Dermis microvascular lymphatic vessel endothelial cell (primary cell): ENCODE measurements around the gene PLXNC1. TPM values are rescaled to one million over a fixed set of nuclear protein-coding genes. Genes with fewer than 3 reads are reported as not detected.
A peak's percentile ranks its signal among the peaks of the same experiment; 100 is the strongest.

Source experiments
- DNase-seq, 2 donors: peaks; one replicate each; pipeline versions ENCODE4 v3.0.0 to v3.0.0-alpha.2; 2010; ENCODE audit warnings: low read depth in 2 of 2
- total RNA-seq: library from RNA; depleted of rRNA; stranded (reverse); fragments of >200 nt; gene quantifications from 2 replicates; pipeline ENCODE4 v1.2.1, GENCODE V29; 2014

Gene PLXNC1
- total RNA-seq: under 0.01 and 0.13 TPM in 2 replicates

DNA sequence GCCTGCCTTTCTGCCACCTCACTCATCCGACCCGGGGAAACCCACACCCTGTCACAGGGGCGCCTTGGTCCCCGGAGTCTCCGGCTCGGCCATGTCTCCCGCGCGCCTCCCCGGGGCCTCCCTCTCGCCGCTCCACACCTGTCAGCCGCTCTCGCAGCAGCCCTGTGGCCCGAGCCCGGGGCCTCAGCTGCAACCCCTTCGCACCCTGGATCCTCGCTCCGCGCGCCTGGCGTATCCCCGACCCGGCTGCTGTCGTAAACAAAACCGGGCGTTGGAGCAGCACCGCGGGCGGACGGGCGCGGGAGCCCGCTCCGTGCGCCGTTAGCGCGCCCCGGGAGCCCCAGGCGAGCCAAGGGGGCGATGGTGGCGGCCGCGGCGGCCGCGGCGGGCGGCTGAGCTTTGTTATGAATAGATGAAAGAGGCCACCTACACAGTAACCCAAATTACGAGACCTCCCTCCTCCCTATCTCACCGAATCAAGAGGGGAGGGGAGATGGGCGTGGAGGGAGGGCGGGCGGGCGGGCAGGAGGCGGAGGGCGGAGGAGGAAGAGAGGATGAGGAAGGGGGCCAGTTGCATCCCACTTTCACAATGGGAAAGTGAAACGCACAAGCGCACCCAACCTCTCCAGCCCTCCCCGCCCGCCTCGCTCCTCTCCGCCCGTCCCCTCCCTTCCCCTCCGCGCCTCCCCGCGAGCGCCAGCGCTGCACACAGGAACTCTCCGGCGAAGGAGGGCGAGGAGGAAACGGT lies at the start of gene PLXNC1:
Gene PLXNC1 (plus strand): TSS at position 587 of the 748 bp plus-strand sequence. CDS start 395 bp downstream, outside the sequence.
- peak in 1 of 2 donors; percentile 11 for DNase-seq

DNA sequence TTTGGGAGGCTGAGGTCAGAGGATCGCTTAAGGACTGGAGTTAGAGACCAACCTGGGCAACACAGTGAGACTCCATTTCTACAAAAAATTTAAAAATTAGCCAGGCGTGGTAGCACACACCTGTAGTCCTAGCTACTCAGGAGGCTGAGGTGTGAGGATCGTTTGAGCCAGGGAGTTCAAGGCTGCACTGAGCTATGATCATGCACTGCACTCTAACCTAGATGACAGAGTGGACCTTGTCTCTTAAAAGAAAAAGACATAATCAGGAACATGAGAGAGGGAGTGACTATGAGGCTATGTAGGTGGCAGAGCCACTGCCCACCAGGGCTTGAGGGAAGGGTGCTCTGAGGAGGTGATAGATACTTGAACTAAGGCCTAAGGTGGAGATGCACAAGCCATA lies 49.2 kb upstream of the PLXNC1 start:
- no peak for DNase-seq

DNA sequence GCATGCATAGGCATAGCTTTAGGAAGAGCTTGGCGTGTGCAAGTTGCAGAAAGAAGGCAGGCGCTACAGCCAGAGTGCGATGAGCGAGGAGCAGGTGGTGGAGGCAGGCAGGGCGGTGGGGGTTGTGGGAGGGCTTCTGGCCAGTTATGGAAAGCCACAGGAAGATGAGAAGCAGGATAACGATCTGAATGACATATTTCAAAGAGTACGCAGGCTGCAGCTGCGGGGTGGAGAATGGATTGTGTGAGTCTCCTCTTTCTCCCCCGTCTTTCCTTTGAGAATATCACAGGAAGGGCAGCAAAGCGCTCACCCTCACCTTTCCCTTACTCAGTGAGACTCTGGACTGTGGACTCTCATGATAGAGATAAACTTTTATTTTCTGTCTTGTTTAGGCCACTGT lies 48.7 kb upstream of the PLXNC1 start:
- peak in 1 of 2 donors; percentile 61 for DNase-seq

DNA sequence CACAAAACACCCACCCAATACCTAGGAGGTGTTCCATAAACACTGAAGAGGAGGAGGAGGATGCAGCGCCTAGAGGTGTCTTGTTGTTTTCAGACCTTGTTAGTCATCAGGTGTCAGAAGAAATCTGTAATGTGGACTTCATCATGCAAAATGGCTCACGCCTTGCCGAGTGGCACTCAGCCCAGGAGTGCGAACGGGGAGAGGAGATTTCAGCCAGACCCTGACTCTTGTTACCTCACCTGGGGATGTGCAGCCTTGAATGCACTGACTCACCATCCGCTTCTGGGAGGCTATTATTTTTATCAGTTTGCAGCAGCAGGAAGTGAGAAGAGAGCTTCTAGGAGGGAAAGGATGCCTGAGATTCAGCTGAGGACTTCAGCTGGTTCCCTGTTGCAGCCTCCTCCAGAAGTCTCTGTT lies 48.2 kb upstream of the PLXNC1 start:
- DNase-seq: peak in 1 of 2 donors; percentile 80

DNA sequence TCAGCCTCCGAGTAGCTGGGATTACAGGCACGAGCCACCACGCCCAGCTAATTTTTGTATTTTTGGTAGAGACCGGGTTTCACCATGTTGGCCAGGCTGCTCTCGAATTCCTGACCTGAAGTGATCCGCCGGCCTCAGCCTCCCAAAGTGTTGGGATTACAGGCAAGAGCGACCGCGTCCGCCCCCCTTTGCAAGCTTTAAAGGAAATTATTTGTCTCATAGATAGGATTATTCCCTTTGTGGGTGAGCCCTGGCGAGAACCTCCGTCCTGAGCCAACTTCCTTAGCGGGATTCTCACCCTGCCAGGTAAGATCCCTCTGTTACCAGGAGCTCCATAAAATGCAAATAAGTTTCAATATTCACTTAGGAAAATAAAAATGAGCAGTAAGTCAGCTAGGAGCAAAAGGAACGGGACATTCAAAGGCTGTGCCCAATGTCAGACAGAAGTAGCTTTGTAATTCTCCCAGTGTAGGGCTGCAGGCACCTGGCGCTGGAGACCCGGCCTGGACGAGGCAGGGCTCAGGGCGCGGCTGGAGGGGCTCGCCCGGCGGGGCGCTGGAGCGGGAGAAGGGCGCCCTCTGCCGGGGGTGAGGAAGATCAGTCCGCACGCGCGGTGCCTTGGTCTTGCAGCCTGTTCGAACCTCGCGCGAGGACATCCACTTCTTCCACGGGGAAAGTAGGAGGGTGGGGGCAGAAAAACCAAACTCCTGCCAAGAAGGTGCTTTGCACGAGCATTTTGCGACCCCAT lies 47.2 kb upstream of the PLXNC1 start:
- peak in 1 of 2 donors; percentile 67 for DNase-seq

DNA sequence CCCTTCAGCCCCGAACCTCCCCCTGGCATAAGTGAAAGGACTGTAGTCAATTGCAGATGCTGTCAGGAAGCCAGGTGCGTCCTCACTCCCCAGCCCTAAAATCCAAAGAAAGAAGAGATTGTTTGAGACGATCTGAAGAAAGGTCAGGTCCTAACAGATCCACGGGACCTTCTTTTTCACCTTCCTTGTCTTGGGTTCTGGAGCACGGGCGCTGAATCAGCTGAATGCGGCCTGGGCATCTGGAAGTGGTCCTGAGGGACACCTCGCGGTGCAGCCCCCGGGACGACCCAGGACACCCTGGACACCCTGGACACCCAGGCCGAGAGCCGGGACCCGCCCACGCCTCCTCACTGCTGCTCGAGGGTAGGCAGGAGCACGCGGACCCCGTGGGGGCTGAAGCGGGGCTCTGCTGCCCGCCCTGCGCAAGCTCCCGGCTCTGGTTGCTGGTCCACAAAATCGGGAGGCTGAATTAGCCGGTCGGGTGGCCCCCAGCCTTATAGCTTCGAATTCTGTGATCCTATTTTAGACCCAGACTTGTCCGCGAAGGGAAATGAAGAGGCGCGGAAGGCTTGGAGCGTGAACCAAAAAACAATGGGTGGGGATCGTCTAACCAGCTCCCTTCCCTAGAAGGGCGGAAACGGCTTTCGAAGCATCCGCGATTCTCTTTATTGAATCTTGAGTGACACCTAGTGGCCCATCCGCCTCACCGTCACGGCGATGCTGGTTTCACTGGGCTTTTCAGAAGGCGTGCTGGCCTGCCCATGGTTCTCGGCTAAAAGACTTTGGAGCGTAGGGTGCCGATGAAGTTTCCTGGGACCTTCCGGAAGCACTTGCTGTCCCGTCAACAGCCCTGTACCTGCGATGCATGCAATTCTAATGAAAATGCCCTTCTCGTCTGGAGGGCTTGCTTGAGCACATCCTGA lies 46.4 kb upstream of the PLXNC1 start:
- peak; percentile 52 to 78 for DNase-seq

DNA sequence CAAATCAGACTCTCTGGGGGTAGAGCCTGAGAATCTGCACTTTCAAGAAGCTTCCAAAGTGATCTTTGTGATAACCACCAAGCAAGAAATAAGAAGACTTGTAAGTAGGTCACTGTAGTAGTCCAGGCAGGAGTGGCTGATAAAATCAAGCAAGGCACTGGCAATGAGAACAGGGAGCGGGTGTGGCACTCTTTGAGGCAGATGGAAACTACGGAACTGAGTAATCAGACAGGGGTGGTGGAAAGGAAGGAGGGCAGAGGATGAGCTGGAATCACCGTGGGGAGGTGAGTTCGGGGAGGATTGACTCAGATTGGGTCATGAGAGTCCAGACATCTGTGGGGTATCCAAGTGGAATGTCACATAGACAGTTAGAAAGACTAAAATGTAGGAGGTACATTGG lies 44.4 kb upstream of the PLXNC1 start:
- no peak for DNase-seq

DNA sequence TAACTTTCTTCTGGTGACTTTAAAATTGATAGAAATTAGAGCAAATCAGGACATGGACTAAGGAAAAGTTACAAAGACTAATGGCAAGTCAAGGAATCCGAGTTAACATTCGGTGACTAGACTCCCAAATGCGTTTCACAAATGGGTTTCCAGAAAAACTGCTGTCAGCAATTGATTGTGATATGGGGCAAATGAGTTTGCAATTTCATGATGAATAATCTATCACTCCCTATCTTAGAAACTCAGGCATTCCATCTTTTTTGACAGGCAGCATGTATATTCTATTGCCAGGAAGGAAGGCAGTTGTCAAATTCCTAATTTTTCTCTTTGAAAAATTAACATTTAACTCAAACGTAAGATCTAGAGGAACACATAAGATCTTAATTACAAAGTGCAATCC lies 40.5 kb upstream of the PLXNC1 start:
- no peak for DNase-seq

DNA sequence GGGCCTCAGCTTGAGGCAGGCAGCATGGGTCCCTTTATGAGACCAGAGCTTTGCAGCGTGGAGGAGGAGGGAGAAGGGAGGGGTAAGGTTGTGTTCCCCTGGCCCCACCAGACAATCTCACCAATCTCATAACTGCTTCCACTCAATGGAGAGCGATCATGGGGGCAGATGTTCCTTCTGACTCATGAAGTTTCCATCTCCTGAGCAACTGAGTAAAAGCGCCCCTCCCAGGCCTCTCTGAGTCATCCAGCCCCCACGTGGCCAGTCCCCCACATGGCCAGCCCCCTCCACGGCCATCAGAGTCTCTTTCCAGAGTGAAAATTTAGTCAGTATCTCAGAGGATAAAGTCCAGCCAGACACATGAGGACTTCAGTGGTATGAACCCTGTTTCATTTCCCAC lies 39.2 kb upstream of the PLXNC1 start:
- peak in 1 of 2 donors; percentile 4 for DNase-seq

DNA sequence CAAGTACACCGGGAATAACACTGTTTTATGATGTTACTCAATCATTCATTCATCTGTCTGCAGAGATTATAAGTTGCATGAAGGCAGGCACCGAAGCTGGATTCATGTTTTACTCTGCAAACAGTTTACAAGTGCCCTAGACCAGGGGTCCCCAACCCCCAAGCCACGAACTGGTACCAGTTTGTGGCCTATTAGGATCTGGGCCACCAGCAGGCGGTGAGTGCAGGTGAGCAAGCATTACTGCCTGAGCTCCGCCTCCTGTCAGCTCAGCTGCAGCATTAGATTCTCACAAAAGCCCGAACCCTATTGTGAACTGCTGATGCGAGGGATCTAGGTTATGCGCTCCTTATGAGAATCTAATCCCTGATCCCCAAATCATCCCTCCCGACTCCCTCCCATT lies 38.1 kb upstream of the PLXNC1 start:
- DNase-seq: no peak

DNA sequence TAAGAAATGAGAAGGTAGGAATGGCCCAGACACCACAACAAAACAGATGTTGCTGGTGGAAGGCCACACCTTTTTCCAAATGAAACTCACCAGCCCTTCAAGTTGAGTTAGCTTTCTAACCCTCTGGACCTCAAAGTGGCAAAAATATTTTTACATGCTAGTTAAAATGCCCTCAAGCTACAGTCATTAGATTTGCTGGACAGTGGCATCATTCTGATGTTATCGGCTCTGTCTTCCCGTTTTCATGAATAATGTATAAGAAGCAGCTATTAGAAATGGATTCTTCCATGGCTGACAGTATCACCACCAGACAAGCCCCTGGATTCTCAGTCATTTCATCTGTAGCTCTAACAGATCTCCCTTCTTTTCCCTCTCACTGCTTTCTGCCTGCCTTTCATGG lies 37.1 kb upstream of the PLXNC1 start:
- no peak for DNase-seq

DNA sequence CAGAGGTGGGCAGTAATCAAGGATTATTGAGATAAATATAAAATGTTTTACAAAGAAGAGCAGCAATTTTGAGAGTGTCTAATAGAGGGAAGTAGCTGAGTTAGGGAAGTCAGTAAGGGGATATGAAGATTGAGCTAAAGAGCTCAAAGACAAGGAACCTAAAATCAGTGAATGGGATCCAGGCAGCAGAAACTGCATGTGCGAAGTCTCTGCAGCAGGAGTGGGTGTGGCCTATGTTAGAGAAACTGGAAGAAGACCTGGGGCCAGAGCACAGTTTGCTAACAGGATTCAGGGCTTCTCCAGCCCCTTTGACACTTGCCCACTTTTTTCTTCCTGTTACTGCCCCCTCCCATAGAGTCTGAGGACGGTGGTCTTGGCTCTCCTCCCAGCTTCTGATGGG lies 36.3 kb upstream of the PLXNC1 start:
- no peak for DNase-seq

DNA sequence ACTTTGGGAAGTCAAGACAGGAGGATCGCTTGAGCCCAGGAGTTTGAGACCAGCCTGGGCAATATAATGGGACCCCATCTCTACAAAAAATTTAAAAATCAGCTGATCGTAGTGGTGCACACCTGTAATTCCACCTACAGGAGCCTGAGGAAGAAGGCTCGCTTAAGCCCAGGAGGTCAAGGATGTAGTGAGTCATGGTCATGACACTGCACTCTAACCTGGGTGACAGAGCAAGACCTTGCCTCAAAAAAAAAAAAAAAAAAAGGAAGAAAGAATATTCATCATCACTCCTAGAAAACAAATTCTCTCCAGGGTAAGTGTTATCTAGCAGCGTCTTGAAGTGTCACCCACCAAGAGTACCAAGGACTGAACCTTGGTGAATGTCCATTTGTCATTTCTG lies 34.2 kb upstream of the PLXNC1 start:
- DNase-seq: no peak

DNA sequence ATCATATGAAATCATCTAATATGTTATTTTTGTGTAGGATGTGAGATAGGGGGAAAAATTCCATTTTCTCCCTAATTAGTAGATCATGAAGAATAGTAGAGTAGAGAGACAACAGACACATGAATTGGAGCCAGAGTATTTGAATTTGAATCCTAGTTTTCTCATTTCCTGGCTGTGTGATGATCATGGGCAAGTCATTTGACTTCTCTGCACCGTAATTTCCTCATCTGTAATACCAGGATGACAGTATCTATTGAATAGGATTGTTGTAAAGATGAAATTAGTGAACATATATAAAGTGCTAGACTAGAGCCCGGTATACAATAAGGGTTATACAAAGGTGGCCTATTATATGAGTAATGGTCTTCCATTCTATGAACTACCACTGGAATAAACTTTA lies 32.2 kb upstream of the PLXNC1 start:
- DNase-seq: no peak

DNA sequence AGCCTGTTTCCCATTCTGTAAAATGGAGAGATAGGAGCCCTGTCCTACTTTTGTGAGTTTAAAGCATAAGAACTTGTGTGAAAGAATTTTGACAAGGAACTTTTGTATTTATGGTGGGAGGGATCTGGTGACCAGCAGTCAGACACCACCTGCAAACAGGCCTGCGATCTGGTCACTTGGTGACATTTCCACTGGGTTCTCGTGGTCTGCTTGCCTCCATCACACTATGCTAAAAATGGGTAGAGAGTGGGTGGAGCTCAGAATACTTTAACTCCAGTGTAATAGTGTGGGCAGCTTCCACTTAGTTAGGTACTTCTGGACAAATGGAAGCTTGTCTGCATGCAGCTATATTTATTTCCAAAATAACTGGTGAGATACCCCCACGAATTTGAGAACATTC lies 26.5 kb upstream of the PLXNC1 start:
- no peak for DNase-seq

DNA sequence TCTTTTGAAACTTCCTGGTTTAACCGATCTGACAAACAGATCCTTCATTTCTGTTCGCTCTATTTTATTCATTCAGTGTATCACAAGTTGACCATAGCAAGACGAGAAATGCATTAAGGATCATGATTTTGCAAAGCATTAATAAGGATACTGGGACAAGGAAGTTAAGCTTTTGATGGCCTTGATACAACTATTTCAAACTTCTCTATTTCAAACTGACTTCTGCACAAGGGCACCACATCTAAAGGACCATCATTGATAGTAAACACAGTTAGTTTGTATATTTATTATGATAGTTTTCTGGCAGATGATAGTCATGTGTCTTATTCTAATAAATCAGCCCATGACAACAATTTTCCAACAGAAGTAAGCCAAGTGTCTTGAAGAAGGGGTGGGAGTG lies 25.8 kb upstream of the PLXNC1 start:
- DNase-seq: no peak

DNA sequence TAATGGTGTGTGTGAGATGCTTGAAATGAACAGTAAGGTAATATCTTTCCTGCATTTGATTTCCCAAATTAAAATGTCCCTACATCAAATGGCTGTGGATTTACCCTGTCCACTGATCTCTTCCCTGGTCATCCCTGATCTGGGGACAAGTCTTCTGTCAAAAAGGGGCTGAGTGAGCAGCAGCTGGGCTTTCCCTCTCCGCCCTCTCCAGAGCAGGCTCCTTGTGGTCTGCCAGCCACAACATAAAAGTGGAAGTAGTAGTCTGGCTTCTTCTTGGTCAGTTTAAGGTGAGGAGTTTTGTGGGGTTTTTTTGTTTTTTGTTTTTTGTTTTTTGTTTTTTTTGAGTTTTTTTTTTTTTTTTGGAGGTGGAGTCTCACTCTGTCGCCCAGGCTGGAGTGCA lies 25.2 kb upstream of the PLXNC1 start:
- DNase-seq: no peak

DNA sequence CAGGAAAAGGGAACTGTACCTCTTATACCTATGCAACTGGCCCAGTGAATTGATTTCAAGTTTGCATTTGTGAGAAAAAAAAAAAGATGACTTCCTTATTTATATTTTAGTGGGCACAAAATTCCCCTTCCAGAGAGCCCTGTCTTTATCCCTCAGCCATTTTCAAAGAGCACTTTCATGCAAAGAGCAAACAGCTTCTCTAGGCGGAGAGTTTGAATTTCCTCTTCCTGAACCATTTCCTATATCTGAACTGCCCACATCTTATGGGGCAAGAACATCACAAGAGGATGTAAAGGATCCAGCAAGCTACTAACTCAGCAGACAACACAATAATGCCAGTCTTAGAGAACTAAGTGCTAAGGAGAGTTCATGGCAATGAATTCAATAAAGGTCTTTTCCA lies 22.3 kb upstream of the PLXNC1 start:
- DNase-seq: no peak

DNA sequence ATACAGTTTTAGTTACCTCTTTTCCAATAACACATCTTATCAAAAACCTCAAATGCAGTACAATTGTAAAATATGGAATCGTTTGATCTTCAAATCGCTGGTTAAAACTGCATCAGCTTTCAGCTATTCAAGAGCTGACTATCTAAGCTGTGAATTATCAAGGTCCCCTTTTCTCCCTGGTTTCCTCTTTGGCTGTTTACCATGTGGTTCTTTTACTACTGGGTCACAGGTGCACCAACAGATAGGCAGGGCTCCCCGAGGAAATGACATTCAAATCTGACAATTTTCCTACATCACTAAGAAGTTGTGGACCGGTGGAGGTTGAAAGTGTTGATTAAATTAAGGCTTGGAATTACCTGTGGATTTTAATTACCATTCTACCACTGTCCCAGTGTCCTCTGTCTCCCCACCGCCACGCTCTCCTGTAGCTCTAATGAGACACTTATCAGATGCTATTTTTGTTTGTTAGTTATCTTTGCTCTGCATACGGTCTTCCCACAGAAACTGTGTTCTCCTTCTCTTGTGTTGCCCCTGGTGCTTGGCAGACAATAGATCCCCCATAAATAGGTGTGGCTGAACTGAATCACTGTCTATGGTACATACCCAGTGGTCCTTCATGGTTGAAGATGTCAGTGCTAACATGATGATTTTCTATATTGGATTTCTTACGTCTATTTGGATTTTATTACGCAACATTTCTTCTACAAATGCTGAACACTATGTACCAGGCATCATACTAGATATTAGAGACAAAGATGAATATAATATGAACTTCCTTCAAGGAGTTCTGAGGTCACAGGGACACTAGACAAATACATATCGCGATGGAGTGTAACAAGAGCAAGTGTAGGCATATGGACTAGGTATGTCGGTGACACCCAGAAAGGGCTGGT lies 20.9 kb upstream of the PLXNC1 start:
- no peak for DNase-seq

DNA sequence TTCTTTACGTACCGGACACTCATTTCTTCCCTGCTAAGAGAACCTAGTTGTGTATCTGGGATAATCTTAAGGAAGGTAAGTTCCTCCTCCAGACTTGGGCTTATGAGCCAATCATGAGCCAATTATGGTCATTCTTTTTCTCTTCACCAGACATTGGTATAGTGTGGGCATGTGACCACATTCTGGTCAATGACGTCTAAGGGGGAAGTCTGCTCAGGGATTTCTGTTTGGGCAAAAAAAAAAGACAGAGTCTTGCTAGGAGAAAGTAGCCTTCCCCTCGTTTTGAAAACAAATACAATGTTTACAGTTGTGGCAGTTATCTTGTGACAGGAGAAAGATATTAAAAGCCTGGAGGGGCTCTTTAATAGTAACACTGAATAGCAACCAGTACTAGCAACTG lies 20.1 kb upstream of the PLXNC1 start:
- no peak for DNase-seq
